ENCODE results near the gene CKS2. TPM values are rescaled to one million over a fixed set of nuclear protein-coding genes. Genes with fewer than 3 reads are reported as not detected.

The CKS2 gene
- 356 to 464 TPM (median 434 TPM) in 5 replicates for total RNA-seq (2022; extraction: Qiagen RNA extraction; ENCODE audit: low read depth)

GRCh38 chr9:89310475-89311345 lies at the start of gene CKS2:
Gene CKS2 (plus strand): TSS chr9:89311195. CDS start chr9:89311293, 98 bp downstream.

GRCh38 chr9:89318123-89319014 lies 7.4 kb downstream of the CKS2 start, which contains the start of gene SECISBP2:
Gene SECISBP2 (plus strand): TSS chr9:89318500. CDS start chr9:89318577, 77 bp downstream.

Other genes with a start within 250 kb of the CKS2 start
- gene SHC3, start 132.4 kb upstream of the CKS2 start, total RNA-seq (2022; extraction: Qiagen RNA extraction; ENCODE audit: low read depth) = 0.41 to 0.80 TPM (median 0.50 TPM) in 5 replicates
- 18.7 to 21.0 TPM (median 19.1 TPM) in 5 replicates for gene SECISBP2, start 7.3 kb downstream of the CKS2 start, total RNA-seq (2022; extraction: Qiagen RNA extraction; ENCODE audit: low read depth)
- gene SEMA4D, start 186.9 kb downstream of the CKS2 start, total RNA-seq (2022; extraction: Qiagen RNA extraction; ENCODE audit: low read depth) = 4.3 to 6.3 TPM (median 5.2 TPM) in 5 replicates

Measured in A549 treated with CpdA at 1 μM for 4 hours (cell line).